Stimulated activated CD4-positive, alpha-beta T cell treated with anti-CD3 and anti-CD28 coated beads, Interleukin-2, amount 100 ng/mL, for 4 hours (primary cell): ENCODE measurements around the gene SDC4.

ENCODE experiments used
- DNase-seq: peaks from one replicate; pipeline ENCODE4 v3.0.0-alpha.2; 2020; ENCODE audit warnings: low read depth

The SDC4 gene

DNA sequence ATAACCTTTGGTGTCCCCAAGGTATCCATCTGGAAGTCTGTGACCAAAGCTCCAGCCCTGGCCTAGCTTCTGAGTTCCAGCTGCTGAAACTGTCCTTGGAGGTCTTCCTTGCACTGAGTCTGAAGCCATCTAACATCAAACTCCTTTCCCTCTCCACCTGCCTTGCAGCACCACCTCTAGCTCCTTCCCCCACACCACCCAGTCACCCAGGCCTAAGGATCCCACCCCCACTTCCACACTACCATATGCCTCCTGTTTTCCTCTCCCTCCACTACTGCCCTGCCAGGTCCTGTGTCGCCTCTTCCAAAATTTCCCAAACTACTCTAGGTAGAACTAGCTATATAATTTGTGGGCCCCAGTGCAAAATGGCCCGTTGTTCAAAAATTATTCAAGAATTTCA lies 29.3 kb downstream of the SDC4 start:
- DNase-seq, result no peak

GRCh38 chr20:45318386-45318939 lies 29.8 kb downstream of the SDC4 start:
- no peak for DNase-seq

GRCh38 chr20:45317826-45318225 lies 30.4 kb downstream of the SDC4 start:
- no peak for DNase-seq

DNA sequence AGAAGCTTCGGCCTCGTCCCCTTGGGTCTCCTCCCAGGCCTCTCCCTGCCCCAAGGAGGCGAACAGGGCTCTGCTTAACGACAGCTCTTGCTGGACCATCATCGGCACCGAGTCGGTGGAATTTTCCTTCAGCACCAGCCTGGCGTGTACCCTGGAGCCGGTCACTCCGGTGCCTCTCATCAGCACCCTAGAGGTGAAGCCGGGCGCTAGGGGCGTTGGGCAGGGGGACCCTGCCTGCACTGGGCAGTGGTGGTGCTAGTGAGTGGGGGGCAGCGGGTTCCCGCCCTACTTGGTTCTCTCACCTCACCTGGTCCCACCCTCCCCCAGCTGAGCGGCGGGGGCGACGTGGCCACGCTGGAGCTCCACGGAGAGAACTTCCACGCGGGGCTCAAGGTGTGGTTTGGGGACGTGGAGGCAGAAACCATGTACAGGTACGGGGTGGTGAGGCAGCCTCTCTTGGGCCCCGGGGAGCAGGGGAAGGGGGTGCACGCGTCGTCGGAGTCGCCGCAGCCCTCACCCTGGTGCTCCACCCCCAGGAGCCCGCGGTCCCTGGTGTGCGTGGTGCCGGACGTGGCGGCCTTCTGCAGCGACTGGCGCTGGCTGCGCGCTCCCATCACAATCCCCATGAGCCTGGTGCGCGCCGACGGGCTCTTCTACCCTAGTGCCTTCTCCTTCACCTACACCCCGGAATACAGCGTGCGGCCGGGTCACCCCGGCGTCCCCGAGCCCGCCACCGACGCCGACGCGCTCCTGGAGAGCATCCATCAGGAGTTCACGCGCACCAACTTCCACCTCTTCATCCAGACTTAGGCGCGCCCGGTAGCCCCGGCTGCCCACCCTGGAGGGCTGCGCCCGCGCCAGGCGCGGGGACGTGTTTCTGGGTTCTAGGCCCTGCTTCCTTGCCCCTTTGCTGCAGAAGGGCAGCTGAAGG lies 31.8 kb downstream of the SDC4 start:
- DNase-seq, result no peak

DNA sequence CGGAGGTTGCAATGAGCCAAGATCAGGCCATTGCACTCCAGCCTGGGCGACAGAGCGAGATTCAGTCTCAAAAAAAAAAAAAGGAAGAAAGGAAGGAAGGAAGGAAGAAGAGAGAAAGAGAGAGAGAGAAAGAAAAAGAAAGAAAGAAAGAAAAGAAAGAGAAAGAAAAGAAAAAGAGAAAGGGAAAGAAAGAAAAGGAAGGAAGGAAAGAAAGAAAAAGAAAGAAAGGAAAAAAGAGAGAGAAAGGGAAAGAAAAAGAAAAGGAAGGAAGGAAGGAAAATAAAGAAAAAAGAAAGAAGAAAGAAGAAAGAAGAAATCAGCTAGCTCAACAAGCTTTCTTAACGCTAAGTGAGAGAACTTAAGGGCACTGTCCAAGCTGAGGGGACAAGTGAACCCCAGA lies 32.6 kb downstream of the SDC4 start:
- DNase-seq, result no peak

DNA sequence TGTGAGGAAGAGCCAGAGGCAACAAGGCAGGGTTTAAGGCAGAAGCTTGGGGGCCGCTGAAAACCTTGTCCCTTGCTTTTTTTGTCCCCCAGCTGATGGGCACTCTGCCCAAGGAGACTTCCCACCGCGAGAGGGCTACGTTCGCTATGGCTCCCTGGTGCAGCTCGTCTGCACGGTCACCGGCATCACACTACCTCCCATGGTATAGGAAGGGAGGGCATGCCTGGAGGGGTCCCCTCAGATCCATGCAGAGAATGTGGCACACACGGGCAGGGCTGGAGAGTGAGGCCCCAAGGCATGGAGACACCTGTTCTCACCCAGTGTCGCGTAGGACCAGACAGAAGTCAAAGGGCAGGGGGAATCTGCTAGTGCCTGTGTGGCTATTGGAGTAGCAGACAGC lies 34.3 kb downstream of the SDC4 start:
- DNase-seq, result no peak

- no peak for DNase-seq
Observed at GRCh38 chr20:45313065-45313695, 35.0 kb downstream of the SDC4 start.

- no peak for DNase-seq
Observed at GRCh38 chr20:45312241-45312640, 36.0 kb downstream of the SDC4 start.

DNA sequence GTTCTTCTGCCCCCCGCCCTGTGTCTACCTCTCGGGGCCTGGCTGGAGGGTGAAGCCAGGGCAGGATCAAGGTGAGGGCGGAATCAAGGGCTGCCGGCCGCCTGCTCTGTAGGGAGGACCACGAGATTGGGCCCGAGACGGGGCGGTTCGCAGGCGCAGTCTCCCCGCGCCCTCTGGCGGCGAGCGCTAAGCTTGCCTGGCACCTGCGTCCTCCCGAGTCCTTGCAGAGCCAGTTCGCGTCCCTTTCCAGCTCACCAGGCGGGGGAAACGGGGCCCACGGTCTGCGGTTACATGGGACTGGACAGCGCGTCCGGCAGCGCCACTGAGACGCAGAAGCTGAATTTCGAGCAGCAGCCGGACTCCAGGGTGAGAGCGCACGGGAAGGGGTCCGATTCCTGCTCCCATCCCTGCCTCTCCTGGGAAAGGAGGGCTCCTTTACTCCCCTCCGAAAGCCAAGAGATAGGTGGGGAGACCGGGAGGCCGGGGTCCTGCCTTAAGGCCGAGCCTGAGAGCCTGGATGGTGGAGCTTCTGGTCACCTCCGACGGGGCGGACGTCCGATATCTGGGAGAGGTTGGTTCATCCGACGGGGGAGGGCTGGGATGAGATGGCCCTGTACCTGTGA lies 36.5 kb downstream of the SDC4 start:
- peak; percentile 47 for DNase-seq

DNA sequence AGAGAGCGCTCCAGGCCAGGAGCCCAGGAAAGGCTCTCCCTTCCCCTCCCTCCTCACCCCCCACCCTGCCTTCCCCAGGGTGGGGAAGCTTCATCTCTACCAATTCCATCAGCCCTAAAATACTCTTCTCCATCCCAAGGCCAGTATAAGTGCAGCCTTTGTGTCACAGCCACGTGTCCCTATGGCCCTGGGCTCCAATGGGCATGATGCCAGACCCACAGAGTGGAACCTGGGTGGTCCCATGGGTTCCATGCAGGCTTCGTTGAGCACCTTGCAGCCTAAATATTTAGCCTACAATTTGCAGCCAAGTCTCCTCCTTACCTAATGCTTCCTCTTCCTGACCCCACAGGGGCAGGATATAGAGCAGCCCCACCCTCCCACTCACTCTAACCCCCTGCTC lies 39.1 kb downstream of the SDC4 start:
- DNase-seq, result no peak

GRCh38 chr20:45308117-45308778 lies 40.0 kb downstream of the SDC4 start, which contains the start of gene MATN4:
Gene MATN4 (minus strand): TSS chr20:45308299. CDS start chr20:45305582, 2,717 bp downstream.
- DNase-seq, result no peak

- no peak for DNase-seq
Observed at GRCh38 chr20:45307076-45307640, 41.1 kb downstream of the SDC4 start.

DNA sequence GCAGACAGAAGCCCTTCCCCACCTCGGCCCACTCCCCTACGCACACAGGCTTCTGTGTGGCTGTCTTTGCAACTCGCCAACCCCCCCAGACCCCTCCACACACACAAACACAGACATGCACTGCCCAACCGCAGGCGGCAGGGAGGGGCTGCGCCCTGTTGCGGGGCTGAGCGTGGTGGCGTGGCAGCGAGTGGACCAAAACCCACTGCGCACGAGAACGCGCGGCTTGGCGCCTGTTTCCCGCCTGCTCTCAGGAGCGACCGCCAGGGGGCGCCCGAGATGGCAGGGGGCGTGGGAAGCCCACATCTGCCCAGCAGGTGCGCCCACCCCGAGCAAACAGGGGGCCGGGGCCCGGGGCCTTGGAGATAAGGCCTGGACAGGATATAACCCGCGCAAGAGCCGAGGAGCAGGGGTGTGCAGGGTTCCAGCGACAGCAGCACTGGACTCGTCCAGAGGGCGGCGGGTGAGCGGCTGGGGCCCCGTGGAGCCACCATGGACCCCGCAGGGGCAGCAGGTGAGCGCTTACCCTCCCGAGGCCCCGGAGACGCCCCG lies 41.7 kb downstream of the SDC4 start, which contains the start of gene RBPJL:
Gene RBPJL, plus strand, starts transcription at position 410 of the 552 bp plus-strand sequence. Its CDS starts 83 bp downstream, at position 493.
- peak; percentile 15 for DNase-seq

DNA sequence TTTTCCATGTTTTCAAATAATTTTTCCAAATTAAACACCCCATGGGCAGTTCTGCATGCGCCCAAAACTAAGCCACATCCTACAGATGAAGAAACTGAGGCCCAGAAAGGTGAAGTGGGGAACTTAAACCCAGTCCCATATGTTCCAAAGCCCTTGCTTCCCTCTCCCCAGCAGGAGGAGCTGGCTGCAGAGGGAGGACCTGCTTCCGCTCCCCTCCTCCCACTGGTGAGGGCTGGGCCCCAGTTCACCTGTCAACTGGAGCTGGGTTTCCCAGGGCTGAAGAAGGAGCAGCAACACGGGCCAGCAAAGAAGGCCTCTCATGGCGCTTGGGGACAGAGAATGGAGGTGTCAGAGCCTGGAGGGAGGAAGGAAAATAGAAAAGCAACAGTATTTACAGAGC lies 43.0 kb downstream of the SDC4 start:
- no peak for DNase-seq

- no peak for DNase-seq
Observed at GRCh38 chr20:45304464-45304999, 43.7 kb downstream of the SDC4 start.

GRCh38 chr20:45303586-45304463 lies 44.4 kb downstream of the SDC4 start:
- DNase-seq, result no peak

GRCh38 chr20:45301824-45302271 lies 46.4 kb downstream of the SDC4 start:
- DNase-seq, result no peak

DNA sequence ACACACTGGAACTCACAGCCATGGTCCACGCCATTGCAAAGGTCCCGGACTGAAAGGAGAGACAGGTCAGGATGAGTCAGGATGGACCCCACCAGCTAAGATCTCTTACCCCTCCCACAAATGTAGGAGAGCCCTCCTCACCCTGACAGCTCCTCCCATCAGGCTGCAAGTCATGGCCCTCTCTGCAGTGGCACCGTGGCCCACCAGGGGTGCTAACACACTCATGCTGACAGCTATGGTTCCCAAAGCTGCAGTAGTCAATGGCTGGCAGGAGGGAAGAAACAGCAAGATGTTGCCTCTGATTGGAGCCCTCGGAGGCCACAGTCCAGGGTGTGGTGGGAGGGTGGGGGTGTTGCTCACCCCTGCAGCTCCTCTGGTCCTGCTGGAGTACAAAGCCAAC lies 47.3 kb downstream of the SDC4 start:
- DNase-seq, result no peak

DNA sequence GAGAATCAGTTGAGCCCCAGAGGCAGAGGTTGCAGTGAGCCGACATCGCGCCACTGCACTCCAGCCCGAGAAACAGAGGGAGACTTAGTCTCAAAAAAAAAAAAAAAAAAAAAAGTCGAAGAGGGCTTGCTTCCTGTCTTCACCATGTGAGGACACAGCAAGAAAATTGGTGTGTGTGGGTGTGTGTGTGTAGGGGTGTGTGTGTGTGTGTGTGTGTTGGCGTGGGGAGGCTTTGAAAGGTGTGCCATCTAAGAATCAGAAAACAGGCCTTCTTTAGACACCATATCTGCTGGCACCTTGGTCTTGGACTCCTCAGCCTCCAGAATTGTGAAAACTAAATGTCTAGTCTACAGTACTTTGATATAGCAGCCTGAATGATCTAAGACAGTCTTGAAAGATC lies 48.4 kb downstream of the SDC4 start:
- DNase-seq, result no peak
